H1 (cell line): ENCODE measurements around the gene PCSK4. TPM values are rescaled to one million over a fixed set of nuclear protein-coding genes. Genes with fewer than 3 reads are reported as not detected.

Source experiments
- CTCF ChIA-PET: fragments of 300-600 bp; sonication (Branson Sonifier 250); formaldehyde crosslinking; loops from one replicate; lab custom pipeline; 2021; ENCODE audit not compliant: partially characterized antibody; lab: Charles Lee
- POLR2A ChIA-PET: fragments of 300-600 bp; sonication (Branson Sonifier 250); formaldehyde crosslinking; loops from one replicate; lab custom pipeline; 2021; ENCODE audit warnings: inconsistent platforms; ENCODE audit not compliant: partially characterized antibody; lab: Charles Lee
- DNase-seq, 2 experiments: peaks; one replicate each; pipeline versions ENCODE4 v3.0.0 to v3.0.0-alpha.2; 2010 to 2022; ENCODE audit warnings: low spot score in 2 of 2, low read depth in 1 of 2, mixed read lengths in 1 of 2
- FAIRE-seq: peaks from 2 replicates; lab custom pipeline; 2011; peaks lifted over from hg19 to GRCh38; lab: Jason Lieb, UNC
- H2AFZ ChIP-seq: 2 replicates; pipeline ENCODE4 v1.8.1; 2012; ENCODE audit warnings: low read length, inconsistent platforms
- H2AK5ac ChIP-seq: 2 replicates; pipeline ENCODE4 v1.6.1; 2013; ENCODE audit warnings: low read depth, low read length
- H2BK120ac ChIP-seq: replicated peaks from 2 replicates; pipeline ENCODE3; 2013; ENCODE audit warnings: low read depth, low read length, inconsistent platforms
- H2BK12ac ChIP-seq: 2 replicates; pipeline ENCODE4 v1.6.1; 2013; ENCODE audit warnings: low read depth, low read length
- H2BK15ac ChIP-seq: 2 replicates; pipeline ENCODE4 v1.6.1; 2013; ENCODE audit warnings: low read length
- H2BK20ac ChIP-seq: 2 replicates; pipeline ENCODE4 v1.6.1; 2013; ENCODE audit warnings: low read length
- H2BK5ac ChIP-seq: 2 replicates; pipeline ENCODE4 v1.6.1; 2013; ENCODE audit warnings: low read depth, low read length
- H3K14ac ChIP-seq: 2 replicates; pipeline ENCODE4 v1.6.1; 2013; ENCODE audit warnings: inconsistent platforms; ENCODE audit not compliant: insufficient read length
- H3K18ac ChIP-seq: 2 replicates; pipeline ENCODE4 v1.6.1; 2013; ENCODE audit warnings: low read length; ENCODE audit errors: extremely low read depth
- H3K23ac ChIP-seq: 2 replicates; pipeline ENCODE4 v1.6.1; 2013; ENCODE audit warnings: inconsistent platforms; ENCODE audit not compliant: insufficient read length
- H3K23me2 ChIP-seq: 2 replicates; pipeline ENCODE4 v1.6.1; 2013; ENCODE audit warnings: low read depth, low read length
- H3K27ac ChIP-seq: 2 replicates; pipeline ENCODE4 v1.6.1; 2011; ENCODE audit warnings: low read depth, low read length, inconsistent platforms
- H3K27me3 ChIP-seq, 4 experiments: replicated peaks in 1 of 4; 1 replicate in 1 of 4; 2 replicates in 3 of 4; pipeline versions ENCODE4 v1.6.1 to v1.8.1; 2011 to 2013; ENCODE audit warnings: low read length in 3 of 4, mild to moderate bottlenecking in 3 of 4, inconsistent platforms in 2 of 4, mixed read lengths in 2 of 4, moderate library complexity in 1 of 4; ENCODE audit not compliant: control insufficient read depth in 3 of 4, insufficient read depth in 3 of 4; ENCODE audit errors: extremely low read depth in 1 of 4
- H3K36me3 ChIP-seq, 4 experiments: 2 replicates each; pipeline versions ENCODE4 v1.6.1 to v1.8.1; 2011 to 2013; ENCODE audit warnings: mild to moderate bottlenecking in 4 of 4, low read length in 3 of 4, moderate library complexity in 2 of 4, control low read depth in 1 of 4, inconsistent platforms in 1 of 4; ENCODE audit not compliant: insufficient read depth in 4 of 4, control insufficient read depth in 2 of 4
- H3K4ac ChIP-seq: replicated peaks from 2 replicates; pipeline ENCODE3; 2013; ENCODE audit warnings: low read length, low read depth, mixed read lengths, inconsistent platforms; ENCODE audit not compliant: insufficient read length
- H3K4me1 ChIP-seq, 4 experiments: replicated peaks in 1 of 4; 1 replicate in 1 of 4; 2 replicates in 3 of 4; pipeline versions ENCODE4 v1.6.1 to v1.8.1; 2011 to 2013; ENCODE audit warnings: low read length in 3 of 4, inconsistent platforms in 2 of 4, mixed read lengths in 1 of 4; ENCODE audit not compliant: insufficient read depth in 4 of 4, control insufficient read depth in 3 of 4
- H3K4me2 ChIP-seq, 2 experiments: 2 replicates each; pipeline versions ENCODE4 v1.6.1 to v1.8.1; 2011 to 2013; ENCODE audit warnings: low read depth in 2 of 2, low read length in 2 of 2, control low read depth in 1 of 2, inconsistent platforms in 1 of 2, mild to moderate bottlenecking in 1 of 2; ENCODE audit not compliant: insufficient read depth in 1 of 2
- H3K4me3 ChIP-seq, 4 experiments: fragments of 200-600, 300-600 bp in 1 of 4; sonication (generic), shearing (Covaris generic), sonication (Bioruptor Twin) in 1 of 4; 2 replicates each; pipeline versions ENCODE4 v1.5.1 to v1.8.1; 2011 to 2016; ENCODE audit warnings: low read length in 4 of 4, low read depth in 3 of 4, control low read depth in 2 of 4, inconsistent platforms in 2 of 4, mild to moderate bottlenecking in 2 of 4, mixed read lengths in 1 of 4, moderate library complexity in 1 of 4; ENCODE audit not compliant: insufficient read depth in 2 of 4; ENCODE audit errors: extremely low read depth in 1 of 4
- H3K56ac ChIP-seq: replicated peaks from 2 replicates; pipeline ENCODE3; 2013; ENCODE audit warnings: low read depth, mild to moderate bottlenecking, mixed read lengths, low read length, inconsistent platforms; ENCODE audit not compliant: insufficient read length
- H3K79me1 ChIP-seq: 2 replicates; pipeline ENCODE4 v1.6.1; 2013; ENCODE audit warnings: low read depth, low read length, control low read depth
- H3K79me2 ChIP-seq, 2 experiments: 2 replicates each; pipeline versions ENCODE4 v1.6.1 to v1.8.1; 2012 to 2013; ENCODE audit warnings: low read length in 2 of 2, mild to moderate bottlenecking in 2 of 2, inconsistent platforms in 1 of 2; ENCODE audit not compliant: insufficient read depth in 2 of 2, control insufficient read depth in 1 of 2
- H3K9ac ChIP-seq, 4 experiments: replicated peaks in 1 of 4; 1 replicate in 1 of 4; 2 replicates in 3 of 4; pipeline versions ENCODE4 v1.6.1 to v1.8.1; 2011 to 2013; ENCODE audit warnings: low read depth in 3 of 4, low read length in 3 of 4, control low read depth in 2 of 4, mild to moderate bottlenecking in 2 of 4, moderate library complexity in 2 of 4, inconsistent platforms in 1 of 4; ENCODE audit errors: extremely low read depth in 1 of 4
- H3K9me3 ChIP-seq, 2 experiments: 2 replicates each; pipeline versions ENCODE4 v1.6.1 to v1.8.1; 2012 to 2013; ENCODE audit warnings: mild to moderate bottlenecking in 2 of 2, moderate library complexity in 2 of 2, control low read depth in 1 of 2, inconsistent platforms in 1 of 2, low read depth in 1 of 2, low read length in 1 of 2, mixed read lengths in 1 of 2; ENCODE audit not compliant: insufficient read depth in 2 of 2
- H4K20me1 ChIP-seq, 2 experiments: replicated peaks in 1 of 2; 2 replicates each; pipeline versions ENCODE3 to v1.8.1; 2011 to 2013; ENCODE audit warnings: inconsistent platforms in 2 of 2, low read length in 2 of 2, mild to moderate bottlenecking in 1 of 2; ENCODE audit not compliant: insufficient read depth in 2 of 2, control insufficient read depth in 1 of 2
- H4K5ac ChIP-seq: 2 replicates; pipeline ENCODE4 v1.6.1; 2013; ENCODE audit warnings: low read length, low read depth, mixed read lengths, inconsistent platforms; ENCODE audit not compliant: insufficient read length
- H4K8ac ChIP-seq: 2 replicates; pipeline ENCODE4 v1.8.0; 2013; ENCODE audit warnings: mild to moderate bottlenecking, moderate library complexity, low read length, inconsistent platforms; ENCODE audit not compliant: insufficient read depth; ENCODE audit errors: extremely low read depth
- H4K91ac ChIP-seq: replicated peaks from 2 replicates; pipeline ENCODE3; 2013; ENCODE audit warnings: low read length, mixed read lengths, inconsistent platforms; ENCODE audit not compliant: insufficient read length
- ASH2L ChIP-seq: fragments of 200-600, 300-600 bp; sonication (generic); IDR thresholded peaks from one replicate; pipeline ENCODE4 v1.7.1; 2017; ENCODE audit warnings: low read length
- EP300 ChIP-seq, 2 experiments: IDR thresholded peaks; 1 replicate in 1 of 2; 2 replicates in 1 of 2; pipeline ENCODE4 v1.6.1; 2011 to 2012; ENCODE audit warnings: low read depth in 2 of 2, low read length in 2 of 2, mild to moderate bottlenecking in 2 of 2, borderline replicate concordance in 1 of 2, inconsistent platforms in 1 of 2, moderate library complexity in 1 of 2
- HDAC2 ChIP-seq, 2 experiments: fragments of 300-600 bp in 1 of 2; sonication (generic) in 1 of 2; IDR thresholded peaks; 2 replicates each; pipeline ENCODE4 v1.6.1; 2011 to 2012; ENCODE audit warnings: low read depth in 2 of 2, low read length in 2 of 2, mild to moderate bottlenecking in 2 of 2, moderate library complexity in 2 of 2, borderline replicate concordance in 1 of 2, inconsistent platforms in 1 of 2
- NANOG ChIP-seq: IDR thresholded peaks from 2 replicates; pipeline ENCODE4 v1.6.1; 2011; ENCODE audit warnings: low read length, low read depth, mild to moderate bottlenecking, inconsistent platforms; ENCODE audit not compliant: insufficient read depth, poor library complexity, severe bottlenecking
- SAP30 ChIP-seq: fragments of 300-600 bp; sonication (generic); IDR thresholded peaks from 2 replicates; pipeline ENCODE4 v1.7.1; 2012; ENCODE audit warnings: low read length, moderate library complexity, mild to moderate bottlenecking, inconsistent platforms; ENCODE audit not compliant: insufficient read depth, insufficient replicate concordance
- SP1 ChIP-seq: IDR thresholded peaks from 2 replicates; pipeline ENCODE4 v1.6.1; 2011; ENCODE audit warnings: low read depth, low read length
- TBP ChIP-seq: IDR thresholded peaks from 2 replicates; pipeline ENCODE4 v1.6.1; 2011; ENCODE audit warnings: low read depth, low read length, improper control_type of control experiment
- WGBS, 2 experiments: shearing (Covaris generic) in 1 of 2; methylation state at CpG; one replicate each; pipeline versions ENCODE4 v1.1.6 to v1.1.7; 2013 to 2015; ENCODE audit warnings: low lambda C conversion rate in 2 of 2, mixed read lengths in 2 of 2, inconsistent platforms in 1 of 2, low coverage in 1 of 2, missing lambda C conversion rate in 1 of 2; ENCODE audit not compliant: insufficient replicate concordance in 2 of 2, insufficient coverage in 1 of 2, insufficient read length in 1 of 2; ENCODE audit errors: extremely low coverage in 1 of 2, missing lambda C conversion rate in 1 of 2; 5-methylcytosine and 5-hydroxymethylcytosine counted together
- polyA plus RNA-seq, 7 experiments: library from polyadenylated mRNA; depleted of rRNA in 3 of 7; stranded (reverse) in 5 of 7; unstranded in 2 of 7; fragments of >200 nt in 5 of 7; fragments of 200-250 nt in 2 of 7; gene quantifications; 1 replicate in 5 of 7; 2 replicates in 1 of 7; 4 replicates in 1 of 7; pipeline versions ENCODE4 v1.2.1 to v1.2.3, GENCODE V29; 2011 to 2013; ENCODE audit warnings: missing spikeins in 2 of 7, mixed read lengths in 2 of 7
- total RNA-seq: library from RNA; stranded (reverse); fragmentation: NEBNext Ultra II Directional; extraction: Animal tissue kit (Norgen Biotek cat#: 25700); gene quantifications from 2 replicates; pipeline ENCODE4 v1.2.1, GENCODE V29; 2021
- TF ChIP-seq, protein P1 (sequence below), 3 experiments: IDR thresholded peaks; 1 replicate in 2 of 3; 2 replicates in 1 of 3; pipeline versions ENCODE4 v1.5.1 to v1.6.1; 2011; ENCODE audit warnings: low read length in 3 of 3, mild to moderate bottlenecking in 3 of 3, inconsistent platforms in 2 of 3, low read depth in 1 of 3, moderate library complexity in 1 of 3; ENCODE audit not compliant: insufficient read depth in 1 of 3; ENCODE audit errors: control extremely low read depth in 1 of 3

The PCSK4 gene
- total and polyA plus RNA-seq, 2 of the 8 experiments (the other 6 are each of a cell fraction or from before 2014, with no cell fraction given), result 9.8 to 10.7 TPM

DNA sequence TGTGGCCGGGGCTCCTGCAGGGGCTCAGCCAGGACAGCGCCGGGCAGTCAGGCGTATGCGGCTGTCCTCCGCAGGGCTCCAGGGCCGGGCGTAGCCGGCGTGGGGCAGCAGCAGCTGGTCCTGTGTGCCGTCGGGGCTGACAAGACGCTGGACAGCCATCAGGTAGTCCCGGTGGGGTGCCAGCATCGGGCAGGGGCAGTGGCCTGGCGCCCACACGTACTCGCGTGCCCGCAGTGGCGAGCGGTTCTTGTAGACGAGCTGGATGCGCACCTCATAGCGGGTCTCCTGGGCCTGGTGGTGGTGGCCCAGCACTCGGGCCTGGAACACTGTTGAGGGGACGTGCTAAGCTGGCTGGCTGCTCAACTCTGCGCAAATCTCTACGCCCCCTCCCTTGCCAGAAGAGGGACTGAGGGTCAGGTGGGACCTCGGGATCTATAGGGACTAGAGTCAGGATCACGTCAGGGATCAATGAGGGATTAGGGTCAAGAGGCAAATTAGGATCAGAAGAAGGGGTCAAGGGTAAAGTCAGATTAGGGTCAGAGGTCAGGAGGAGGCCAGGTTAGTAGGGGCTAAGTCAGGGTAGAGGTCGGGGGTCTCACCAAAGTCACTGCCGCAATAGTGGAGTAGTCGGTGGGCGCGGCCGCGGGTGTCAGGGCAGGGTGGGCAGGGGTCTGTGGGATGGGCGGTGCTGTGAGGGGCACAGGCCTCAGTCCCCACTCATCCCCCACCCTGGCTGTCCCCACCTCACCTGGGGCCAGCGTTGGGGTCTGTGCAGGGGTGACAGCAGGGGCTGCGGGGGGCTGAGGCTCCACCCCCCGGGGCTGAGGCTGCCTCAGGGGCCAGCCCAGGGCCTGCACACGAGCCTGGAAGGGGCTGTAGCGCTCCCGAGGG, 16.1 kb upstream of the PCSK4 start:
- H3K27ac ChIP-seq, result no peak overlapping the region
- H3K36me3 ChIP-seq, result no peaks in the 10 kb centered on the region
- no peak for FAIRE-seq
- H4K5ac ChIP-seq, result no peak overlapping the region
- no peak overlapping the region for H2AFZ ChIP-seq
- H3K9ac ChIP-seq, result no peak overlapping the region
- ChIA-PET POLR2A (no interaction called here), CTCF (interaction anchor here (0.5 to 1.3 kb wide), 3 partner anchors 45 to 262 kb away, joined by 3 to 4 read pairs (median 3); no protein-coding TSS in a partner anchor)
- no peak overlapping the region for H2BK12ac ChIP-seq
- H4K20me1 ChIP-seq, result no peaks in the 10 kb centered on the region
- peaks cover 0 to 11% (median 7%) of the 10 kb centered on the region in 4 experiments; a peak in 5 of 7 replicates for H3K4me1 ChIP-seq
- no peak overlapping the region for H4K8ac ChIP-seq
- no peak overlapping the region for H2BK120ac ChIP-seq
- no peak overlapping the region for H3K4me3 ChIP-seq
- H3K18ac ChIP-seq, result no peak overlapping the region
- no peaks in the 10 kb centered on the region for H3K79me1 ChIP-seq
- H3K23ac ChIP-seq, result no peak overlapping the region
- H3K27me3 ChIP-seq, result peaks cover 0 to 19% (median 15%) of the 10 kb centered on the region in 4 experiments; a peak in 5 of 7 replicates
- peaks cover 10% of the 10 kb centered on the region; the same call in 1 of the 2 replicates for H3K23me2 ChIP-seq
- no peak for DNase-seq
- H3K79me2 ChIP-seq, result no peaks in the 10 kb centered on the region
- no peak overlapping the region for H3K4me2 ChIP-seq
- no peak overlapping the region for H3K14ac ChIP-seq
- no peak overlapping the region for H2AK5ac ChIP-seq
- H4K91ac ChIP-seq, result no peak overlapping the region
- WGBS, 2 experiments, result 92% methylated on average over 36 of the region's 45 CpGs; no CpG with 5 or more reads in 1 of the 2 experiments
- H2BK15ac ChIP-seq, result 0 out of 2 replicates have a peak overlapping the region, but pooled peaks have one; percentile 29
- H3K56ac ChIP-seq, result no peak overlapping the region
- no peak overlapping the region for H2BK20ac ChIP-seq
- H3K9me3 ChIP-seq, result no peaks in the 10 kb centered on the region
- no peak overlapping the region for H3K4ac ChIP-seq
- H2BK5ac ChIP-seq, result no peak overlapping the region
- no peak for TF ChIP-seq ASH2L
- no peak for TF ChIP-seq TBP
- no peak for TF ChIP-seq SP1
- TF ChIP-seq NANOG, result no peak
- TF ChIP-seq HDAC2 (IDR thresholded peaks at IDR 0.05; ENCODE audit: borderline replicate concordance in 1 of 2, low read depth in 2 of 2, low read length in 2 of 2), result no peak
- TF ChIP-seq, protein P1, sequence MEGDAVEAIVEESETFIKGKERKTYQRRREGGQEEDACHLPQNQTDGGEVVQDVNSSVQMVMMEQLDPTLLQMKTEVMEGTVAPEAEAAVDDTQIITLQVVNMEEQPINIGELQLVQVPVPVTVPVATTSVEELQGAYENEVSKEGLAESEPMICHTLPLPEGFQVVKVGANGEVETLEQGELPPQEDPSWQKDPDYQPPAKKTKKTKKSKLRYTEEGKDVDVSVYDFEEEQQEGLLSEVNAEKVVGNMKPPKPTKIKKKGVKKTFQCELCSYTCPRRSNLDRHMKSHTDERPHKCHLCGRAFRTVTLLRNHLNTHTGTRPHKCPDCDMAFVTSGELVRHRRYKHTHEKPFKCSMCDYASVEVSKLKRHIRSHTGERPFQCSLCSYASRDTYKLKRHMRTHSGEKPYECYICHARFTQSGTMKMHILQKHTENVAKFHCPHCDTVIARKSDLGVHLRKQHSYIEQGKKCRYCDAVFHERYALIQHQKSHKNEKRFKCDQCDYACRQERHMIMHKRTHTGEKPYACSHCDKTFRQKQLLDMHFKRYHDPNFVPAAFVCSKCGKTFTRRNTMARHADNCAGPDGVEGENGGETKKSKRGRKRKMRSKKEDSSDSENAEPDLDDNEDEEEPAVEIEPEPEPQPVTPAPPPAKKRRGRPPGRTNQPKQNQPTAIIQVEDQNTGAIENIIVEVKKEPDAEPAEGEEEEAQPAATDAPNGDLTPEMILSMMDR (IDR thresholded peaks at IDR 0.05; ENCODE audit: control extremely low read depth in 1 of 3, insufficient read depth in 1 of 3, low read depth in 1 of 3, low read length in 3 of 3), result no peak
- no peak for TF ChIP-seq EP300 (IDR thresholded peaks at IDR 0.05; ENCODE audit: borderline replicate concordance in 1 of 2, low read depth in 2 of 2, low read length in 2 of 2)
- no peak for TF ChIP-seq SAP30
